Raji (cell line): ENCODE data around the gene RTN4R.

ENCODE experiments used
- POLR2A ChIP-seq: IDR thresholded peaks from 2 replicates; pipeline ENCODE4 v1.6.1; 2011; ENCODE audit warnings: low read depth, low read length, control low read depth; ENCODE audit not compliant: insufficient read depth

The RTN4R gene

DNA sequence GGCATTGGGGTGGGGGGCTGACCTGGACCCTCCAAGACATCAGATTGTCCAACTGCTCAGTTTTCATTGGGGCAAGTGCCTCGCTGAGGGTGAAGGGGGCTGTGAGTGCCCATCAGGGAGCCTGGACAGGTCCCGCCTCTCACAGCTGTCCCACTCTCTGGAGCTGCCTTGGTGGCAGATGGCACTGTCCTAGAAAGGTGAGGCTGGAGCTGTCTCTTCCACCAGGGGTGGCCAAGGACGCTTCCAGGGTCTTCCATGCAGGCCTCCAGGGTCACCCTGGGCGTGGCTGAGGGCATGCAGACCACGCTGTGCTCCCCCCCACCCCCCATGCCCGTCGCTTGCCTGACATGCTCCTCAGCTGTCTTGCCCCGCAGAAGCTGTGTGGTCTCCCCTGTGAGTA is 63.8 kb downstream of the RTN4R start:
- TF ChIP-seq POLR2A: no peak

DNA sequence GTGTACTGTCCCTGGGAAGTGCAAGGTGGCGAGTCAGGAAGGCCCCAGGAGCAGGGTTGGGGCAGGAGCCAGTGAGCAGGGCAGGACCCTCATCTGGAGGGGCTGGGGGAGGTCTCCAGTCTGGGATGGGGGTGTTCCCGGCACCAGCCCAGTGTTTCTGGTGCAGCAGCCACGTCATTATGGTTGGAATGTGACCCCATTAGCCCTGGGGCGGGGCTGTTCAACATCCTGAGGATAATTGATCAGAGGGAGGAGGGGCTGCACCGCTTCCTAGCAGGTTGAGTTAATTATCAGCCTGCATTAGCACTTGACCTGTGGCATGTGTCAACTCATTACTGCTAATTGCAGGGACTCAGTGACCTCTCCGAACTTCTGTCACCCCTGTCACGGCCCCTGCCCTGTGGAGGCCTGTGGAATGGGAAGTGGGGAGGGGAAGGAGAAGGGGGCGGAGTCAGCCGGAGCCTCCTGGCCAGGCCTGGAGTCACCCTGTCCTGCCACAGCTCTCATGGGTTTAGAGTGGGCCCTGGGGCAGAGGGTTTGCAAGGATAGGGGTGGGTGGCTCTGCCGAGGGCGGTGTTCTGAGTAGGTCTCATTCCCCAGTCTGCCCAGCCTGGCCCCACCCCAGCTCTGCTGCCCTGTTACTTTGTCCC is 64.4 kb downstream of the RTN4R start:
- no peak for TF ChIP-seq POLR2A

DNA sequence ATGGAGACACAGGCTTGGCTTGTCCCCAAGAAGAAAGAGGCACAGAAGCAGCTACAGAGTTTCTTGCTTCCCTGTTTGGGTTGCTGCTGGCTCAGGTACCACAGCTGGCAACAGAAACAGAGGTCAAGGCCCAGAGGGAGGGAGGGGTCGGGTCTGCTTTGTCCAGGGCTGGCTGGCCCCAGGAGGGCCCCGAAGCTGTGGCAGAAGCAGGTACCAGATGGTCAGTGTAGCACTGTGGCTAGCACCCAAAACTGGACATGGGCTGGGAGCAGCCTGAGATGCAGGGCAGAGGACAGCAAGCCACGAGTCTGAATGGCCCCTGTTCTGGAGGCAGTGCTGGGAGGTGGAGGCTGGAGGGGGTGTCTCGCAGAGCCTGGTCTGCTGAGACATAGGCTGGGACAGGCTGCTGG is 65.0 kb downstream of the RTN4R start:
- TF ChIP-seq POLR2A: no peak

- TF ChIP-seq POLR2A: no peak
Measured at GRCh38 chr22:20201837-20202392, 66.2 kb downstream of the RTN4R start.

- no peak for TF ChIP-seq POLR2A
Measured at GRCh38 chr22:20199906-20200305, 68.2 kb downstream of the RTN4R start.

DNA sequence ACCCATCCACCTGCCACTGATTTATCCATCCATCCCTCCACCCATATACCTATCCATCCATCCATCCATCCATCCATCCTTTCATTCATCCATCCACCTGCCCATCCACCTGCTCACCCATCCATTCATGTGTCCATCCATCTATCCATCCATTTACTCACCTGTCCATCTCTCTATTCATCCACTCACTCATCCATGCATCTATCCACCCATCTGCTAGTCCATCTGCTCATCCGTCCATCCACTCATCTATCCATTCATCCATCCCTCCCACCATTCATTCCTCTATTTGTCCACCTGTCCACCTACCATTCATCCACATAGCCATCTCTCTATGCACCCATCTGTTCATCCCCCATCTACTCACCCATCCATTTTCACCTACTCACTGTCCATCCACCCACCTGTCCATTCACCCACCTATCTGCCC is 68.7 kb downstream of the RTN4R start:
- TF ChIP-seq POLR2A: no peak

DNA sequence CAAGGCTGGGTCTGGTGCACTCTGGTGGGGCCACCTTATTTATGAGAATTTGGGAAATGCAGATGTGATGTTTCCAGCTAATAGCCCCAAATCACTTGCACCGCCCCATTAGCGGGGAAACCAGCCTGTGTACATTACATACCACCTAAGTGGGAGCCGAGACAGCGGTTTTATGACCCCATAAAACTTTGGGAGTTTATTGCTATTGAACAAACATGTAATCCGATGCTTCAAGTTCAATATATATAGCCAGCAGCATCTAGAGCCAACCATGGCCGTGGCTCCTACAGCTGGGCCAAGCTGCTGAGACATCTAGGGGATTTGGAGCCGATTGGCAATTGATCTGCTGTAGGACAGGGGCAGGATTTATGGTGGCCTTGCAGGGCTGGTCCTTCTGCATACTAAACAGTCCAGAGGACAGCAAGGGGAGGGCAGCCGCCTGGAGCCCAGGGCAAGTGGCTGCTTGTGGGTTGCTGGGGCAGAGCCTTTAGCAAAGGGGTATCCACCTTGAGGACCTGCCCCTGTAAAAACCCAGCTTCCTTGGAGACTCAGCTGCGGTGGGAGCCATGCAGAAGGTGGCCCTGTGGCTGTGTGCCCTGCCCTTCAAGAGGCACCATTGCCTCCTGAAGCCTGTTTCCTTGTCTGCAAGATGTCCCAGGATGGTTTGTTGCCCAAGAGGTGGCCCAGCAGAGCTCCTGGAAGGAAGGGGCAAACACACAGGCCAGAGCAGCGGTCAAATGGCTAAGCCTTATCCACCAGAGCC is 69.4 kb downstream of the RTN4R start:
- TF ChIP-seq POLR2A: no peak

- TF ChIP-seq POLR2A: no peak
Measured at GRCh38 chr22:20197407-20198030, 70.6 kb downstream of the RTN4R start.

- TF ChIP-seq POLR2A: no peak
Measured at GRCh38 chr22:20196094-20196842, 71.8 kb downstream of the RTN4R start.

- no peak for TF ChIP-seq POLR2A
Measured at GRCh38 chr22:20194681-20195593, 73.2 kb downstream of the RTN4R start.

GRCh38 chr22:20193761-20194494 is 74.2 kb downstream of the RTN4R start:
- no peak for TF ChIP-seq POLR2A

GRCh38 chr22:20192972-20193760 is 75.0 kb downstream of the RTN4R start:
- no peak for TF ChIP-seq POLR2A

DNA sequence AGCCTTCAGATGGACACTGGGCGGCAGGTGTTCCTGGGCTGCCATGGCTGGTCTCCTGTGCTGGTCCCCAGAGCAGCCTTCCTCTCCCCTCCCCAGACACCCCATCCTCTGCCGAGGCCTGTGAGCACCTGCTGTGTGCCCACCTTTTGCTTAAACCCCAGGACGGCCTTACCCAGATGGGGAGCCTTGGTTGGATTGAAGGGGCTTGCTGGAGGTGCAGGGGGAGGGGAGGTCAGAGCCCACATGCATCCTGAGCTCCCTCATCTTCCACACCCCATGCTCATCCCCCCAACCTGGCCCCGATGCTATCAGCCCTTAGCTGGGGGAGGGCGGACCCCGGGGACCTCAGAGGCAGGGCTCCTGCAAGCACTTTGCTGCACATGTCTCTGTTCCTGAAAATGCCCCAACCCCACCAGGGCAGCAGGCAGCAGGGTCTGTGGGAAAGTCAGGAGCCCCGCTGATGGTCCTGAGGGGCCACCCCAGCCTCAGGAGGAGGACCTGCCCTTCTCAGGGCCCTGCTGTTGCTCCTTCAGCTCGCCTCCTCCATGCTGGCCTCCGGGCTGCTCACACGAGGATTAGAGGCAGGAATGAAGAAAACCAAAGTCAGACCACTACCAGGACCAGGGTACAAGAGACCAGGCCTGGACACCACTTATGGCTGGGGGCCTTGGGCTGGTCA is 75.7 kb downstream of the RTN4R start:
- no peak for TF ChIP-seq POLR2A

- no peak for TF ChIP-seq POLR2A
Measured at GRCh38 chr22:20191803-20192202, 76.3 kb downstream of the RTN4R start.
